Putamen (tissue), 1 donor: ENCODE measurements around the gene CSTF1.
"Not testable (repeated sequence)": the region's sequence is repeated elsewhere in the genome, so short reads cannot be mapped to it uniquely, and the experiment has no call there.

Experiments used
- DNase-seq: peaks from one replicate; pipeline ENCODE4 v3.0.0-alpha.2; 2016; ENCODE audit warnings: low spot score

Gene CSTF1

GRCh38 chr20:56369179-56369578 lies 23.3 kb upstream of the CSTF1 start:
- DNase-seq = no peak

- DNase-seq = no peak
Observed at GRCh38 chr20:56371977-56372376, 20.5 kb upstream of the CSTF1 start.

GRCh38 chr20:56372850-56373249 lies 19.6 kb upstream of the CSTF1 start:
- no peak for DNase-seq

GRCh38 chr20:56373942-56374341 lies 18.5 kb upstream of the CSTF1 start:
- DNase-seq = no peak

GRCh38 chr20:56376331-56376730 lies 16.1 kb upstream of the CSTF1 start:
- no peak for DNase-seq

GRCh38 chr20:56378386-56378785 lies 14.1 kb upstream of the CSTF1 start:
- no peak for DNase-seq

GRCh38 chr20:56380375-56380774 lies 12.1 kb upstream of the CSTF1 start:
- no peak for DNase-seq

- no peak for DNase-seq
Observed at GRCh38 chr20:56381501-56381900, 10.9 kb upstream of the CSTF1 start.

- DNase-seq = no peak
Observed at GRCh38 chr20:56382696-56383095, 9.7 kb upstream of the CSTF1 start.

GRCh38 chr20:56383334-56383733 lies 9.1 kb upstream of the CSTF1 start:
- DNase-seq = no peak

GRCh38 chr20:56385130-56385529 lies 7.3 kb upstream of the CSTF1 start:
- DNase-seq = no peak

- no peak for DNase-seq
Observed at GRCh38 chr20:56386219-56386618, 6.2 kb upstream of the CSTF1 start.

- no peak for DNase-seq
Observed at GRCh38 chr20:56388882-56389281, 3.6 kb upstream of the CSTF1 start.

GRCh38 chr20:56389807-56390206 lies 2.6 kb upstream of the CSTF1 start:
- no peak for DNase-seq

- DNase-seq = not testable (repeated sequence)
Observed at GRCh38 chr20:56390396-56390795, 2.0 kb upstream of the CSTF1 start.

- no peak for DNase-seq
Observed at GRCh38 chr20:56391037-56391436, 1.4 kb upstream of the CSTF1 start.

GRCh38 chr20:56391596-56392131 lies 781 bp upstream of the CSTF1 start:
- DNase-seq = no peak

- DNase-seq = no peak
Observed at GRCh38 chr20:56392881-56393482, 537 bp downstream of the CSTF1 start.

- DNase-seq = no peak
Observed at GRCh38 chr20:56393653-56394052, 1.2 kb downstream of the CSTF1 start.

GRCh38 chr20:56395166-56395565 lies 2.7 kb downstream of the CSTF1 start:
- DNase-seq = no peak

- peak; percentile 53 for DNase-seq
Observed at GRCh38 chr20:56400001-56400640, 7.7 kb downstream of the CSTF1 start.

GRCh38 chr20:56403465-56403864 lies 11.0 kb downstream of the CSTF1 start:
- DNase-seq = no peak

GRCh38 chr20:56405356-56405755 lies 12.9 kb downstream of the CSTF1 start:
- not testable (repeated sequence) for DNase-seq

GRCh38 chr20:56406910-56407309 lies 14.5 kb downstream of the CSTF1 start:
- no peak for DNase-seq
